Colon (tissue), 2 donors: ENCODE measurements around the gene CORO1C.
"Not testable (repeated sequence)": the region's sequence is repeated elsewhere in the genome, so short reads cannot be mapped to it uniquely, and the experiment has no call there.

Experiments used
- FAIRE-seq: peaks from 2 replicates; lab custom pipeline; 2012; peaks lifted over from hg19 to GRCh38; lab: Jason Lieb, UNC
- donor health status: control.
- donor health status: control.

Gene CORO1C

DNA sequence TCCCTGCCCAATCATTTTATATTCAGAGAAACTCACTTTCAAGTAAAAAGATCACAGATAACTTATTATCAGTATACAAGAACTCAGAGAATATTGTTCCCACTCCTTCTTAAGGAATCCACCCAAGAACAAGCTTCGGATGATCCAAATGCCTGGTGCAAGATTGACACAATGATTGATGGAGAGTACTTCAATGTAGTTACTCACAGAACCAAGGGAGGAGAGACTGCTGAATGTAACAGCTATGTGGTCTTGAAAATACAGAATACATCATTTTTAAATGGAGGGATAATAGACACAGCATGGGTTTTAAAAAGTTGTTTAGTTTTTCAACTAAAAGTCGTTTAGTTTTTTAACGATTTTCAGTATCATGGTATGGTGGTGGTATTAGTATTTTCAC is 59.3 kb downstream of the CORO1C start:
- no peak for FAIRE-seq

DNA sequence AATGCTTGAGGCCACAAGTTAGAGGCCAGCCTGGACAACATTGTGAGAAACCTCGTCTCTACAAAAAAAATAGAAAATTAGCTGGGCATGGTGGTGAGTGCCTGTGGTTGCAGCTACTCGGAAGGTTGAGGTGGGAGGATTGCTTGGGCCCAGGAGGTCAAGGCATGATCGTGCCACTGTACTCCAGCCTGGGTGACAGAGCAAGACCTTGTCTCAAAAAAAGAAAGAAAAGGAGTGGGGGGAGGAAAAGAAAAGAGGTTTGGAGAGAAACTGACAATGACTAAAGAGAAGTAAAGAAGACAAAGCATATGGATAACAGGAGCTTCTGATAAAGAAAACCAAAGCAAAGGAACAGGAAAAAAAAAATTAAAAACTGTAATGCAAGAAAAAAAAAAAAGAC is 60.2 kb downstream of the CORO1C start:
- FAIRE-seq: no peak

DNA sequence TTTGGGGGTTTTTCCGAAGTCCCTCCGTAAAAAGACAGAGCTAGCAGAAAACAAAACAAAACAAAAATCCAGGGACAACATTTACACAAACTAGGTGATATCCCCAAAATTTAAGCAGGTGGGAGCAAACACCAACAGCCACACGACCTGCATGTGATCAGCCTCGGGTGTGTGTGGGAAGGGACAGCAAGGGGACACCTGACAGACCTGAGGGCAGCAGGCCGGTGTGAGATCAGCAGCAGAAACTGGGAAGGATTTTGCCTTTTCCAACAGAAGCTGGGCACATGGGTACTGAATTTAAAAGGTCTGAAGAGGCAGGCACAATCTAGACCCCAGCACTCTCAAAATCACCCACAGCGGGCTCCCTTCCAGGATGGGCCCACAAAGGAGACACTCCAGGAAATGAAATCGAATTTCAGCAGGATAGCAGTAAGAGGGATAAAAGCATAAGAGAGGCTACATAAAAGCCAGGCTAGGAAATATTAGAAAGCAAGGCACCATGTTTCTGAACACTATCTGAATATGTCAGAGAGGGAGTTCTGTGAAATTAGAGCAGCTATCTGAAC is 61.2 kb downstream of the CORO1C start:
- no peak for FAIRE-seq

DNA sequence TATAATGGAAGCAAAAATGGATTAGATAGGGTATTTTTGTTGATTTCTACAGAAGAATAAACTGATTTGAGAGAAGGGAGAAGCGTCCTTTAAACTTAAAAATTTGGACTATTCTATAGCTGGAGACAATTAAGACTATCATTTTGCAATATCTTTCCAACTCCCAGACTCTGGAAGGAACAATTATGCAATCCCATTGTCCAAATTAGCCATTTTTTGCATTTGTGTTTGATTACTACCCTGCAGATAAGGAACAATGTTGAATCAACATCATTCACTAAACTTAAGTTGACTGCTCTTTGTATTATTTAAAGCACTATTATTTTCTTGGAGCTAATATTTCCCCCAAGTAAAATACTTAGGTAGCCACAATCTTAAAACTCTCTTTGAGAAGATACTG is 62.8 kb downstream of the CORO1C start:
- FAIRE-seq: no peak

DNA sequence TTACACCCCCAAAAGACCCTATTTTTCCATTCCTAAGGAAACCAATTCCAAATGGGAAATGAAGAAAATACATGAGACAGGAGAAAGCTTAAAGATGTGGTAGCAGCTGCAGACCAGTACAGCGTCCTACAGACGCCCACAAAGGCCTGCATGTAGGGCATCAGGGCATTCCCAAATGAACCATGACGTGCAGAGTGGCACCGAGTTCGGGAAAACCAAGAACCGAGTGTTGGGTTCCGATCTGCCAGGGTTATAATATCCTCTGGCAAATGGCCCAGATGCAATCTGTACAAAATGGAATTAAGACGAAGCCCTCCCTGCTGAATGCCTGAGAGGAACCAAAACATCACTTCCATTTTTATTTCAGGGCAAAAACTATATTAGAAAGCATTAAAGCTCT is 63.3 kb downstream of the CORO1C start:
- no peak for FAIRE-seq

DNA sequence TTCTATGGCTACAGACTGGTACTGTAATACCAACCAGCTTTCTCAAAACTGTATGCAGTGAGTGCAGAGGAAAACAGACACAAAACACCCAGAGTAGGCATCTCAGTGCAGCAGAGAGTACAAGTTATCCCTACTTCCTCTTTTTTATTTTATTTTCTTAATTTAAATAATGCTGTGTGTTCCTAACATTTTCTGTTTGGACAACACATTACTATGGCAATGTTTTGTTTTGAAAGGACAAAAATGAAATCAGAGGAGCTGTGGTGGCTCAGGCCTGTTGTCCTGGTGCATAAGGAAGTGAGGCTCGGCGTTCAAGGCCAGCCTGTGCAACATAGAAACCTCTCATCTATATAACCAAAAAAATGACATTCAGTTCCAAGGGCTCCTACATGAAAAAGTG is 64.0 kb downstream of the CORO1C start:
- FAIRE-seq: no peak

DNA sequence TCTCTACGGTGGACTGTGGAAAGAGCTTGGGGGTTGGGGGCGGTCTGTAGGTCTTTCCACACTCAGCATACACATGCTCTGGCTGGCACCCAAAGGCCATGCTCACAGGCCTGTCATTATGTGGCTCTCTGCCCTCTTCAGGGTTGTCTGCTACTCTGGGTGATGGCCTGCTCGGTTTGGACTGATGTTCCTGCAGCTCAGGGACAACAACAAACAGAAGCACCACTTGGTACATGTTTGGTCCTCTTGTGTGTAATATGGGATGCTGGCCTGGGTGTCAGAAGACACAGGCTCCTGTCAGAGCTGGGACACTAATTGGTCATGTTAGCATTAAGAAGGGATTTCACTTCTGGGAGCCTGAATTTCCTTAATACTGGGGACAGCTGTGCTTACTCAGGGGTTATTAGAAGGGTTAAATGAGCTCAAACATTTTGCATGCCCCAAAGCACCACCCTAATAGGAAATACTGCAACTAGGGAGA is 64.9 kb downstream of the CORO1C start:
- no peak for FAIRE-seq

DNA sequence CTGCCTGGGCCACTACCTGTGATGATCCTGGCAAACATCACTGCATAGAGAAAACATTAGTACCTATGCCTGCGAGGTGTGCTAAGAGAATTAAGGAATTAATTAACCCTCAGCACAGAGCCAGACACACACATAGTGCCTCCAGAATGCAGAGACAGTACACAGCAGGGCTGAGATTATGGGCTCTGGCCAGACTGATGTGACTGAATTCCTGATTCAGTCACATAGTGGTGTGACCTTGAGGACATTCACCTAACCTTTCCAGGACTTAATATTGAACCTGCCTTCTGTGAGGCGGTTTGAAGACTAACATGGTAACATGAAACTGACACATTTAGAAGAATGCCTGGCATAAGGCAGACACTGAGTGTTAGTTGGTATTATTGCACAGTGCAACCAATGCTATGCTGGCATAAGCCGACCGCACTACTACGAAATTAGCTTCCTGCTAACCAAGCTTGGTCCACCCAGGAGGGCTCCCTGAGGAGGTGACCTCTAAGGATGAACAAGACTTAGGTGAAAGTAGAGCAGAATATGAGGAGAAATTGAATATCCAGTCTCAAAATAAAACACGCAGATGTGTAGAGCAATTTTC is 65.6 kb downstream of the CORO1C start:
- FAIRE-seq: no peak

DNA sequence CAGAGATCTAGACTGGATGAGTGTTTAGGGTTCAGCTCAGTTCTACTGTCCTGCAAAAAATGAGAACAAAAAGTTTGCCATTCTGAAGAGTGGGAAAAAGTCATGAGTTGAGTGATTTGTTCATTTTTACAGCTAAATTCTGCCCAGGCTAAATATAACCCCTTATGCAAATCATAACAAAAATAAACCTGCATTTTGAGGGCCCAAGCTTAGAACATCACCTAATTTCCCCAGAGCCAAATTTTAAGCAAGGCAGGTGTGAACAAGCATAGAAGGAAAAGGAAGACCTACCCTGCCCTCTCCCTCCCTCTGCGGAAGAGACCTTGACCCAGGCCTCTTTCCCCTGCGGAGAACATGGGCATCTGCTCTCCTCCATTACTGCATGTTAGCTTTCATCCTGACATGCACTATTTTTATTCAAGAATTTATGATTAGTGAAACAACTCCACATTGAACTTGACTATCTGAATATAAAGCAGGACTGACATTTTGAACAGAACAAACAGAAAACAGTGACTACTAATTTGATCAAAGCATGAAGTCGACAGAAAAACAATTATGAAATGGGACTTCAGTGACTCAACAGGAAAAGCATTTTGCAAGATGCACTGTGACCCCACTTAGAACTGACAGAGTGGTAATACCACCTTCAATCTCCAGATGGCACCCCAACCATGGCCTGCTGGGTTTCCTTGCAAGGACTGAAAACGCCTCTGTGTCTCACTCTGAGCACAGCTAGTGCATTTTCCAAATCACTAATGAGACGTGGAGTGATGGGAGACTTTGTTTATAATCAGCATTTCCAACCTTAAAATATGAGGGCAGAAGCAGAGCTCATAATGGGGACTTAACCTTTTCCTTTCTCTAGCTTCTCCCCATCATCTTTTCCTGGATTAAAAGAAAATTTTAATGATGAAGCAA is 66.7 kb downstream of the CORO1C start:
- no peak for FAIRE-seq

DNA sequence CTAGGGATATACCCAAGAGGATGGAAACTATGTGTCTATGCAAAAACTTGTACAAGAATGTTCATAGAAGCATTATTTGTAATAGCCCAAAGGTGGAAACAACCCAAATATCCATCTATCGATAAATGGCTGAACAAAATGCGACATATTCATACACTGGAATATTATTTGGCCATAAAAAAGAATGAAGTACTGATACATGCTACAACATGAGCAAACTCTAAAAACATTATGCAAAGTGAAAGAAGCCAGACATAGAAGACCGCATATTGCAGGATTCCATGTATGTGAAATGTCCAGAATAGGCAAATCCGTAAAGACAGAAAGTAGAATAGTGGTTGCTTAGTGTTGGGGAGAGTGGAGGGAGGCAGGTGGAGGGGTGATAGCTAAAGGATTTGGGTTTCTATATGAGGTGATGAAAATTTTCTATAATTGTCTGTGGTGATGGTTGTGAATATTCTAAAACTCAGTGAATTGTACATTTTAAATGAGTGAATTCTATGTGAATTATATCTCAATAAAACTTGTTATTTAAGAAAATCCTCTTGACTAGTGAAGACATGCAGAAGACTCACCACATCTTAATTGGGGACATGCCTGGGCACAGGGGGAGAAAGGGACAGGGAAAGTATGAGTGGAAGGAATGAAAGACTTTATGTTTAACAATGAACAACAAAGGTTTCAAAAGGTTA is 67.8 kb downstream of the CORO1C start:
- no peak for FAIRE-seq

DNA sequence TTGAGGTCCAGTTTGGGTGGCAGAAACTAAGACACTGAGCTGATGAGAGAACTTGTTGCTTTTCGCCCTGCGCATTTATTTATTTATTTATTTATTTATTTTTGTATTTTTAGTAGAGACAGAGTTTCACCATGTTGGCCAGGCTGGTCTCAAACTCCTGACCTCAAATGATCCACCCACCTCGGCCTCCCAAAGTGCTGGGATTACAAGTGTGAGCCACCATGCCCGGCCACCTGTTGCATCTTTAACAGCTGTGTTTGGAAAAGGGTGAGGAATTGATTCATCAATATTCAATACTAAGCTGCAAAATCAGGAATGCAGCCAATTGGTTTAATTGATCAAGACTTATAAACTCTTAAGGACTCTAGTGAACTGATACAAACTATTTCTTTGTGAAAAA is 73.2 kb downstream of the CORO1C start:
- FAIRE-seq: not testable (repeated sequence)

DNA sequence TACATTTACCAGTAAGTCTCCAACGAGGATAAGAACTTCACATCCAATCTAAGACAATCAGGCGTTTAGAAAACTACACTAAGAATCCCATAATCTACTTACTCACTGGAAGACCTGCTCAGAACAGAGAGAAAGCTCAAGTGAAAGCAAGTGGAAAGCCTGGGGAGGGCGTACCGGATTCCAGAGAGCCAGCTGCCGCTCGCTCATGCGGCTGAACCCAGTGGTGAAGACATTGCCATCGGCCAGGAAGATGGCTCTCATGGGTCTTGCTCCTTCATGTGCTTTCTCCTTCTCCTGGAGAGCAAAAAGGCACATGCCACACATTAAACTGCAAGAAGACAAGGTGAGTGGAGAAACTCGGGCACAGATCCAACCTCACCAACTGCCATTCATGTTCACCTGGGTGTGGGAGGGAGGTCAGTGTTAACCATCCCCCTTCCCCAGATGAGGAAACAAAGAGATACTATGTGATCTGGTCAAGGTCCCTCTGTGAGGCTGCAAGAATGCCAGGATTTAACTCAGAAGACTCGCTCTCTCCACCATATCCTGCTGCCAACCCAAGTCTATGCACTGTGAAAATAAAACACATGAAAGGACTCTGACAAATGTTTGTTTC is 74.1 kb downstream of the CORO1C start:
- FAIRE-seq: no peak

DNA sequence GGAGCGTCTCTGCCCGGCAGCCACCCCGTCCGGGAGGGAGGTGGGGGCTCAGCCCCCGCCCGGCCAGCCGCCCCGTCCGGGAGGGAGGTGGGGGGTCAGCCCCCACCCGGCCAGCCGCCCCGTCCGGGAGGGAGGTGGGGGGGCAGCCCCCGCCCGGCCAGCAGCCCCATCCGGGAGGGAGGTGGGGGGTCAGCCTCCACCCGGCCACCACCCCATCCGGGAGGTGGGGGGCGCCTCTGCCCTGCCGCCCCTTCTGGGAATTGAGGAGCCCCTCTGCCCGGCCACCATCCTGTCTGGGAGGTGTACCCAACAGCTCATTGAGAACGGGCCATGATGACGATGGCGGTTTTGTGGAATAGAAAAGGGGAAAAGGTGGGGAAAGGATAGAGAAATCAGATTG is 75.1 kb downstream of the CORO1C start:
- FAIRE-seq: not testable (repeated sequence)

DNA sequence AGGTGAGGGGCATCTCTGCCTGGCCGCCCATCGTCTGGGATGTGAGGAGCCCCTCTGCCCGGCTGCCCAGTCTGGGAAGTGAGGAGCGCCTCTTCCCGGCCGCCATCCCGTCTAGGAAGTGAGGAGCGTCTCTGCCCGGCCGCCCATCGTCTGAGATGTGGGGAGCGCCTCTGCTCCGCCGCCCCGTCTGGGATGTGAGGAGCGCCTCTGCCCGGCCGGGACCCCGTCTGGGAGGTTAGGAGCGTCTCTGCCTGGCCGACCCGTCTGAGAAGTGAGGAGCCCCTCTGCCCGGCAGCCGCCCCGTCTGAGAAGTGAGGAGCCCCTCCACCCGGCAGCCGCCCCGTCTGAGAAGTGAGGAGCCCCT is 75.5 kb downstream of the CORO1C start:
- FAIRE-seq: not testable (repeated sequence)

DNA sequence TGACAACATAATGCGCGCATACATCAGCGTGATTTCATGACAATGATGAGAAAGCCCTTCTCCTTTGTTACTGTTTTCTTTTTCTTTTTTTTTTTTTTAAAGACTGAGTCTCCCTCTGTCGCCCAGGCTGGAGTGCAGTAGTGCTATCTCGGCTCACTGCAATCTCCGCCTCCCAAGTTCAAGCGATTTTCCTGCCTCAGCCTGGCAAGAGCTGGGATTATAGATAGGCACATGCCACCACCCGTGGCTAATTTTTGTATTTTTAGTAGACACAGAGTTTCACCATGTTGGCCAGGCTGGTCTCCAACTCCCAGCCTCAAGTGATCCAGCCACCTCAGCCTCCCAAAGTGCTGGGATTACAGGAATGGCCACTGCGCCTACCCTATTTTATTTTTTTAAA is 76.7 kb downstream of the CORO1C start:
- not testable (repeated sequence) for FAIRE-seq

DNA sequence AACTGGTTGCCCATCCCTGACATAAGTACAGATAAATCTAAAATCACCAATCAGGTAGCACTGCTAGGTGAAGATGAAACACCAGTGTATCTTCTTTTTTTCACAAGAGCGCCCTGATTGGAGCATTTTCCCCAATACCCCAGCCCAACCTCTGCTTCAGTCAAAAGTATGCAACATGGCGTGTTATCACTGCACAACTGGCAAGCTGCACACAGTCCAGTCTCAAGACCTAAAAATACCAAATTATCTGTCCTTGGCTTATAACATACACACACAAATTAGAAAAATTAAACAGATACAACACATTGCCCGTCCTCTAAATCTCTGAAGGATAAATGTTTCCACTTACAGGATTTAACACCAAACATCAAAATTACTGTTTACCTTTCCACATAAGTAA is 77.4 kb downstream of the CORO1C start:
- FAIRE-seq: no peak

DNA sequence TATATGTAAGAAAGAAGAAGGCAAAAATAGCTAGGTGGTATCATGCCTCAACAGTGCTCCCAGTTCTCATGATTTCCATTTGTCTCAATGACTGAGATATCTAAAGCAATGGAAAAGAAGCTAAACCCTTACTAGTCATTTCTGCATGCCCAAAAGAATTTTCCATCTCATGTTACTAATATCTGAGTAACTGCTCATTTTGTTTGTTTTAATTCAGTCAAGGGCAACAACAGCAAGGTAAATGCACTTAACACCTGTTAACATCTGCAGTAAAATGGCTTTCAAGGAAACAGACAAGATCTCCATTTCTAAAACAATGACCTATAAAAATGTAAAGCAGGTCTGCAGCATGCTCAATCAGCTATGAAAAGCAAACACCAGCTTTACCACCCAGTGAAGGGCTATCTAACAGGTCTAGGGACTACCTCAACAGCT is 78.2 kb downstream of the CORO1C start:
- FAIRE-seq: no peak

DNA sequence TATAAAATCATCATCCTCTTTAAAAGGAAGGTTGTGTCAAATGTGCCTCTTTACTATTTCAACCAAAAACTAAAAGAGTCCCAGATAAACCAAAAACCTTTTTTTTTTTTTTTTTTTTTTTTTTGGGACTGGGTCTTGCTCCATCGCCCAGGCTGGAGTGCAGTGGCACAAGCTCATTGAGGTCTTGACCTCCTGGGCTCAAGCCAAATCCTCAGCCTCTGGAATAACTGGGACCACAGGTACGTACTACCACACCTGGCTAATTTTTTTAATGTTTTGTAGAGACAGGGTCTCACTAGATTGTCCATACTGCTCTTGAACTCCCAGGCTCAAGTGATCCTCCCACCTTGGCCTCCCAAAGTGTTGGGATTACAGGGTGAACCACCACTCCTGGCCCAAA is 81.2 kb downstream of the CORO1C start:
- no peak for FAIRE-seq

DNA sequence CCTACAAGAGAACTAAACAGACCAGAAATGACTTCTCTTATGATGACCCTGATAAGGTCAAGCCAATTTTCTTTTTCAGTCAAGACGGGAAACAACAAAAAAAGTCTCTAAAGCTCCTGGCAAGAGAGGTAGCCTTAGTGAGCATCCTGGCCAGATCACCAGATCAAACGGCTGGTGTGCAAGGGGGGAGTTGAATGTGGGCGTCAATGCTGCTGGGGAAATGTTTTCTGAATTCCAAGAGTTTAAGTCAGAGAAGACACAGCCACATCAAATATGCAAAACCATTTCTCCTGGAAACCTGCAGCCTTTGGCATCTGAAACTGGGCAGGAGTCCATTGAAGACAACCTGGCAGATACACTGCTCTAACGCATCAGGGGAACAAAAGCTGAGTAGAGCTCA is 81.6 kb downstream of the CORO1C start:
- no peak for FAIRE-seq

DNA sequence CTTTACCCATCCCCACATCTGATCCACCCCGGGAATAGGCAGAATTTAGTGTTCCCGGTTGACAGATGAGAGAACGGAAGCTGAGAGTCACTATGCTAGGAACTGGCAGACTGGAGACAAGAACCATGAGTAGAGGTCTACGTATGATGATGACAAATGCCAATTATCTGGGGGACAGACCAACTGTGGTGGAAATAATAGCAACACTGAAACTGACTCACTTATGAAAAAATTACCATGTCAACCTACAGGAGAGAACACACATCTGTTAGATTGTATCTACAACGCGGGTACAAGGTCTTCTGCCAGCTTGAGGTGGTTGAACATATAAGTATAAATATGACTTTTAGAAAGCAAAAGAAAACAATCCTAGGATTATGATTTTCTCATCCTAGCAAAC is 82.2 kb downstream of the CORO1C start:
- FAIRE-seq: no peak

DNA sequence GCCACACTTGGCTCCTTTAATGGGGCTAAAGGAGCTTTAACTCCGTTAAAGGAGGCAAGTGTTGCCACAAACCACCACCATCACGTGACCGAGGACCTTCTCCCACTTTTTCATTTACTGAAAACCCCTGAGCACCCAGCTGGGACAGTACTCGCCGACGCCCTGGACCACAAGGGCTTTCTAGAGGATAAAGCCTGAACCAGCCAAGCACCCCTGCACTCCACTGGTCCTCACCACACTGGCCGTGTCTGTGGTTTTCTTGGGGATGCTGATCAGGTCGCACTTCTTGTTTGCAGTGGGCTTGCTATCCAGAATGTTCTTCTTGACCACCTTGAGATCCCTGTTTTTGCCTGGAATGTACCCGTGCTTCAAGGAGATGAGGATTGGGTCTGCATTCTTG is 82.9 kb downstream of the CORO1C start:
- FAIRE-seq: no peak

DNA sequence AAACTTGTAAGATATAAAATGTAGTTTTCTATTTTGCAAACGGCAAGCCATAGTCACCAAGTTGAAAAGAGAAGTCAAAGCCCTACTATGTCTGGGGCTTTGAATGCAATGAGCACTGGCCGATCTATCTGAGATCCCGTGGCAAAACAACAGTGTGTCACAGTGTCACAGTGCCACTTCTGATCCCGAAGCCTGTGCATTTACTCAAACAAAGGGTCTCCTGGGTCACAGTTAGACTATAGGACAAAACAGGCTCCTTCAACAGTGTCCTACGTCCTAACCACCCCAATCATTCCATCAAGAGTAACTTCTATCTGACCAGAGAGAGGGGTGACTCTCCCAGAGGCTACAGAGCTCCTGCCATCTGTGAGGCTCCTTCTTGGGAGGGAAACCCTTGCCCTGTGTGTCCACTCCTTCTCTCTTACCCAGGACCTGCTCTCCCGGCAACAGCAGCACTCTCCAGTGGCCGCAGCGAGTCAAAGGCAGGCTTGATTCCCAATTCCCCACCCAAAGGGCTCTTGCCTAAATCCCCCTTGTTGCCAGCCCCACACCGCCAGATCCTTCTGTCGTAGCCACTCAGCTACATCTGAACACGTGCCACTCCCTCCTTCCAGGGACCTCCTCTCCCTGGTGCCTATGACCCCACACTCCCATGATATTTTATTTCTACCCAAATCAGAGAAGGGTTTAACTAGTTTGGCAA is 83.6 kb downstream of the CORO1C start:
- no peak for FAIRE-seq
